Ishikawa (cell line): ENCODE data around the gene ARSB.

Experiments used
- EP300 ChIP-seq: IDR thresholded peaks from 2 replicates; pipeline ENCODE4 v1.6.1; 2012; ENCODE audit warnings: borderline replicate concordance
- TCF12 ChIP-seq: IDR thresholded peaks from 2 replicates; pipeline ENCODE4 v1.6.1; 2012; ENCODE audit warnings: low read depth

DNA sequence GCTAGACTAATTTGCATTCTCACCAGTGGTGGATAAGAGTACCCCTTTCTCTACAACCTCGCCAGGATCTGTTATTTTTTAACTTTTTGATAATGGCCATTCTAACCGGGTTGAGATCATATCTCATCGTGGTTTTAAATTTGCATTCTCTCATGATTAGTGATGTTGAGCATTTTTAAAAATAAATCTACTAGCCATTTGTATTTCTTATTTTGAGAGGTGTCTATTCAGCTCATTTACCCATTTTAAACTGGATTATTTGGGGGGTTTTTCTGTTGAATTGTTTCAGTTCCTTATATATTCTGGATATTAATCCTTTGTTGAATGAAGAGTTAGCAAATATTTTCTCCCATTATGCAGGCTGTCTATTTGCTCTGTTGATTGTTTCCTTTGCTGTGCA, 139.6 kb downstream of the ARSB start:
- TF ChIP-seq EP300 = no peak
- TF ChIP-seq TCF12 = no peak
